Stimulated activated CD8-positive, alpha-beta memory T cell treated with anti-CD3 and anti-CD28 coated beads, Interleukin-15, amount 100 ng/mL, for 1 hour (primary cell): Measurements from ENCODE around the gene CRISP3.
"Not testable (repeated sequence)": the region's sequence is repeated elsewhere in the genome, so short reads cannot be mapped to it uniquely, and the experiment has no call there.

Experiments used
- DNase-seq: peaks from one replicate; pipeline ENCODE4 v3.0.0-alpha.2; 2020; ENCODE audit warnings: low read depth

CRISP3 gene

GRCh38 chr6:49744259-49744658, at the start of gene CRISP3:
Gene CRISP3 (minus strand): TSS chr6:49744388. CDS start chr6:49744367, 21 bp downstream.
- DNase-seq: no peak

GRCh38 chr6:49790341-49790740, 46.2 kb upstream of the CRISP3 start:
- DNase-seq: no peak

- no peak for DNase-seq
Observed at GRCh38 chr6:49787176-49787575, 43.0 kb upstream of the CRISP3 start, which contains the start of gene PGK2. Gene PGK2 (minus strand): TSS chr6:49787285. CDS start chr6:49787187, 98 bp downstream.

GRCh38 chr6:49784272-49784671, 40.1 kb upstream of the CRISP3 start:
- DNase-seq: no peak

- no peak for DNase-seq
Observed at GRCh38 chr6:49782725-49783124, 38.5 kb upstream of the CRISP3 start.

GRCh38 chr6:49782293-49782692, 38.1 kb upstream of the CRISP3 start:
- DNase-seq: no peak

- no peak for DNase-seq
Observed at GRCh38 chr6:49776444-49776843, 32.3 kb upstream of the CRISP3 start.

- no peak for DNase-seq
Observed at GRCh38 chr6:49775043-49775442, 30.9 kb upstream of the CRISP3 start.

GRCh38 chr6:49772285-49772684, 28.1 kb upstream of the CRISP3 start:
- DNase-seq: no peak

GRCh38 chr6:49766762-49767161, 22.6 kb upstream of the CRISP3 start:
- DNase-seq: no peak

- DNase-seq: no peak
Observed at GRCh38 chr6:49764571-49765236, 20.5 kb upstream of the CRISP3 start.

- DNase-seq: no peak
Observed at GRCh38 chr6:49743429-49743828, 759 bp downstream of the CRISP3 start.

GRCh38 chr6:49739423-49739822, 4.8 kb downstream of the CRISP3 start:
- DNase-seq: no peak

GRCh38 chr6:49736017-49736508, 8.1 kb downstream of the CRISP3 start:
- DNase-seq: no peak

GRCh38 chr6:49733680-49734079, 10.5 kb downstream of the CRISP3 start:
- DNase-seq: no peak

GRCh38 chr6:49732781-49733180, 11.4 kb downstream of the CRISP3 start:
- no peak for DNase-seq

- no peak for DNase-seq
Observed at GRCh38 chr6:49730251-49730650, 13.9 kb downstream of the CRISP3 start.

GRCh38 chr6:49723917-49724316, 20.3 kb downstream of the CRISP3 start:
- DNase-seq: not testable (repeated sequence)

GRCh38 chr6:49721297-49721696, 22.9 kb downstream of the CRISP3 start:
- DNase-seq: no peak

- DNase-seq: no peak
Observed at GRCh38 chr6:49720372-49720771, 23.8 kb downstream of the CRISP3 start.

GRCh38 chr6:49713346-49713745, 30.8 kb downstream of the CRISP3 start, which contains the start of gene CRISP2:
Gene CRISP2 (minus strand): TSS chr6:49713543. CDS start chr6:49709196, 4,347 bp downstream.
- no peak for DNase-seq

- no peak for DNase-seq
Observed at GRCh38 chr6:49698478-49698877, 45.7 kb downstream of the CRISP3 start.

GRCh38 chr6:49693512-49693911, 50.7 kb downstream of the CRISP3 start:
- no peak for DNase-seq

GRCh38 chr6:49692534-49692933, 51.7 kb downstream of the CRISP3 start:
- DNase-seq: no peak
